MG63 (cell line): ENCODE data around the gene CGB7. TPM values are rescaled to one million over a fixed set of nuclear protein-coding genes. Genes with fewer than 3 reads are reported as not detected.
A peak's percentile ranks its signal among the peaks of the same experiment; 100 is the strongest.

ENCODE experiments used
- DNase-seq: peaks from one replicate; pipeline ENCODE4 v3.0.0-alpha.2; 2020
- H3K27me3 ChIP-seq: fragments of 250-450 bp; sonication (Bioruptor Pico); 2 replicates; pipeline ENCODE4 v1.5.1; 2020; ENCODE audit warnings: mild to moderate bottlenecking, moderate library complexity
- H3K36me3 ChIP-seq: fragments of 250-450 bp; sonication (Bioruptor Pico); 2 replicates; pipeline ENCODE4 v1.5.1; 2020; ENCODE audit warnings: mild to moderate bottlenecking, moderate library complexity
- H3K4me3 ChIP-seq: fragments of 250-450 bp; sonication (Bioruptor Pico); 2 replicates; pipeline ENCODE4 v1.5.1; 2020; ENCODE audit warnings: mild to moderate bottlenecking, moderate library complexity
- H3K9me3 ChIP-seq: fragments of 250-450 bp; sonication (Bioruptor Pico); 2 replicates; pipeline ENCODE4 v1.5.1; 2020; ENCODE audit warnings: mild to moderate bottlenecking, moderate library complexity
- total RNA-seq: library from RNA; depleted of rRNA; stranded (reverse); fragments of >200 nt; shearing (Covaris generic); gene quantifications from 2 replicates; pipeline ENCODE4 v1.2.3, GENCODE V29; 2014; ENCODE audit warnings: low replicate concordance; rRNA removed

CGB7 gene
- not detected in 2 replicates for total RNA-seq

- peaks cover 10% of the 10 kb centered on the region; the same call in 1 of the 2 replicates for H3K27me3 ChIP-seq
- no peaks in the 10 kb centered on the region for H3K36me3 ChIP-seq
- DNase-seq, result peak; percentile 54
- peak within 1 kb of the TSS; percentile 22; the same call in 1 of the 2 replicates for H3K4me3 ChIP-seq
- H3K9me3 ChIP-seq, result no peaks in the 10 kb centered on the region
Measured at GRCh38 chr19:49057636-49058234, at the start of gene CGB7. TSS of gene CGB7 (minus strand) at chr19:49057749. CDS start at chr19:49055375, 2,374 bp downstream.

DNA sequence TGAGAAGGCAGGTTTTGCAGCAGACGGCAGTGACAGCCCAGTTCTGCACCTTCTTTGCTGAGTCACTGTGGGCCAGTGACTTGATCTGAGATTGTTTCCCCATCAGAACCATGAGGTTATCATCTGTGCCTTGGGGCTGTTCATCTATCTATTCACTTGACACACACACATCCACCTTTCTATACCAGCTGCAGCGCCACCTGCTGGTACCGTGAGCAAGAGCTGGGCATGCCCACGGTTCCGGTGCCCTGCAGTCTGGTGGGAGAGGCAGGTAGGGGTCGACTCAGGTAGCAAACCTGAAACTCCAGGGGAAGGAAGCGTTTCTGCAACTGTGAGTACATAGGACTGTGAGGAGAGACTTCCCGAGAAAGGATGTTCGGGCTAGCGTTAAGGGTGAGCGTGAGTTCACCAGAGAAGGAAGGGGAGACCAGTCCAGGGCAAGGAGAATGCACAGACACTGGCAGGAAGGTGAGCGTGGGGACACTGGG is 49.1 kb upstream of the CGB7 start:
- H3K4me3 ChIP-seq, result no peak overlapping the region
- no peaks in the 10 kb centered on the region for H3K27me3 ChIP-seq
- no peaks in the 10 kb centered on the region for H3K9me3 ChIP-seq
- peaks cover 78% of the 10 kb centered on the region for H3K36me3 ChIP-seq
- peak; percentile 42 for DNase-seq

DNA sequence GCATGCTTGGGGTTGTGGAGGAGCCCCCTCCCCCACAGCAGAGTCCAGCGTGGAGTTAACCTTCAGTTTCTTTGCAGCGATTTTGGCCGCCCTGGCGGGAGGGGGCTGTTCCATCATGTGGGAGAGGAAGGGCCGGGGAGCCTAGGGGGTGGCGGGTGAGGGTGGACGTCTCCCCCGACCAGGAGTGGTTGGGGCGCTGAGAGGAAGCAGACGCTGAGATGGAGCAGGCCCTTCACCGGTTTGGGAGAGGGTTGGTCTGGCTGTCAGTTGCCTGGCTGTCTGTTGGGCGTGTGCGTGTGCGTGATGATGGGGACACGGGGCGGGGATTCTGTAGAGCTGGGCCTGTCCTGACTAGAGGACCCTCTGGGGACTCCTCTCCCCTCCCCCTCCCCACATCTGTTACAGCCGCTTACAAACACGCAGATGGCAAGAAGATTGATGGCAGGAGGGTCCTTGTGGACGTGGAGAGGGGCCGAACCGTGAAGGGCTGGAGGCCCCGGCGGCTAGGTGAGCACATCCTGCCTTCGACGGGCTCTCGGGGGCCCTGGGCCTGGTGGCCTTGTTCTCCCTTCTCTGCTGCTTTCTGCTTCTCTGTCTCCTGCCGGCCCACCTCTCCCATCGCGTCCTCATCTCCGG is 46.8 kb upstream of the CGB7 start:
- DNase-seq, result no peak
- no peaks in the 10 kb centered on the region for H3K27me3 ChIP-seq
- peaks cover 84% of the 10 kb centered on the region for H3K36me3 ChIP-seq

DNA sequence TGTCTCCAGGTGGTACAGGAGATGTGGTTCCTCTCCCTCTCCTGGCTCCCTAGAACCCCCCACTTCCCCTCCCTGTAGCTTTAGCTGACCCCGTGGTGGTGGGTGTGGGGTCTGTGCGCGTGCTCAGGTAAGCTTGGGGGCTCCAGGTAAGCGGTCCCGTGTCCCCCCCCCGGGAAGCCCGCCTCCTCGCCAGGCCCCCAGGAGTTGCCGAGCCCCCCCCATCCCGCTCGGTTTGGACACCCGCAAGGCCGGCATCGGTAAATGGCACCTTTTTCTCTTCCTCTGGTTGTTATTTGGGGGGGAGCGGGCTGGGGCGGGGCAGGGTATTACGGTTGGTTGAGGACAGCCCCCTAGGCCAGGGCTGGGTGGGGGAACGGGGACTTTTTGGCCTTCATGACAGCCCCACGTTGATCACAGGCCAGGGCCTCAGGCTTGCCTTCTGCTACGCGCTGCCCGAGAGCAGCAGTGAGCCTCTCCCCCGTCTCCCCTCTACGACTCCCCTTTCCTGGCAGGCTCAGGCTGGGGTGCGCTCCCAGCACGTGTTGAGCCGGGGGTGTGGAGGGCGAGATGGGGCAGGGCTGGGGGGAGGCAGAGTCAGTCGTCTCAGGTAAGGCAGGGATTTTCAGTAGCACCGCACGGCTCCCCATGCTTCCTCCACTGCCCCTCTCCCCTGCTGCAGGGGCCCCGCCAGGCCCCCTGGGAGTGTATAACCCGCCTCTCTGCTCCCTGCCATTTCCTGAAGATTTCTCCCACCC is 46.0 kb upstream of the CGB7 start:
- peaks cover 86% of the 10 kb centered on the region for H3K36me3 ChIP-seq

More for the DNA sequence above, 46.8 kb upstream of the CGB7 start:
- Histone ChIP-seq H3K4me3 (no peak overlapping the region), H3K9me3 (no peaks in the 10 kb centered on the region)

DNA sequence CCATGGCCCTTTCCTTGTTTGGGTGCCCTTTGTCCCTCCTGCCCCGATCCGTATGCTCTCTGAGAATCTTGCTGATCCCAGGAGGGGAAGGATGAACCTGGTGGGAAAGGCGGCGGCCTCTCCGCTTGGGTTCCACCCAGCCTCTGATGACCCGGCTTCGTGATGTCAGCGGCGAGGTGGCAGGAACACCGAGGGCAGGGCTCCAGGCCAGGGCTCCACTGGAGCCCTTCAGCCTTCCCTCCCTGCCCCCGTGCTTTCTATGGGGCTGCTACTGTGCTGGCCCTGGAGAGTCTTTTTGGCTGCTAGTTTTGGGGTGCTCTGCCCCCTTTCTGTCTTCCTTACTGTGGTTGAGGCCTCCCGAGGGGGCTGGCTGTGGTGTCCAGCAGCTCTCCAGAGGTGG is 44.8 kb upstream of the CGB7 start:
- no peaks in the 10 kb centered on the region for H3K9me3 ChIP-seq
- no peak for DNase-seq
- no peaks in the 10 kb centered on the region for H3K27me3 ChIP-seq
- peaks cover 87% of the 10 kb centered on the region for H3K36me3 ChIP-seq
- H3K4me3 ChIP-seq, result no peak overlapping the region

More for the DNA sequence above, 46.0 kb upstream of the CGB7 start:
- no peak for DNase-seq
- H3K27me3 ChIP-seq, result no peaks in the 10 kb centered on the region
- H3K9me3 ChIP-seq, result no peaks in the 10 kb centered on the region
- H3K4me3 ChIP-seq, result no peak overlapping the region

GRCh38 chr19:49101160-49101559 is 43.6 kb upstream of the CGB7 start:
- Histone ChIP-seq H3K9me3 (no peaks in the 10 kb centered on the region), H3K36me3 (peaks cover 87% of the 10 kb centered on the region), H3K27me3 (no peaks in the 10 kb centered on the region), H3K4me3 (no peak overlapping the region)
- no peak for DNase-seq

- Histone ChIP-seq H3K4me3 (no peak overlapping the region), H3K9me3 (no peaks in the 10 kb centered on the region), H3K36me3 (peaks cover 87% of the 10 kb centered on the region), H3K27me3 (no peaks in the 10 kb centered on the region)
- DNase-seq, result no peak
Measured at GRCh38 chr19:49098795-49099194, 41.2 kb upstream of the CGB7 start.

GRCh38 chr19:49097453-49098288 is 40.1 kb upstream of the CGB7 start:
- H3K36me3 ChIP-seq, result peaks cover 86% of the 10 kb centered on the region
- peak; percentile 68 for DNase-seq
- no peaks in the 10 kb centered on the region for H3K27me3 ChIP-seq
- H3K9me3 ChIP-seq, result no peaks in the 10 kb centered on the region
- H3K4me3 ChIP-seq, result no peak overlapping the region

DNA sequence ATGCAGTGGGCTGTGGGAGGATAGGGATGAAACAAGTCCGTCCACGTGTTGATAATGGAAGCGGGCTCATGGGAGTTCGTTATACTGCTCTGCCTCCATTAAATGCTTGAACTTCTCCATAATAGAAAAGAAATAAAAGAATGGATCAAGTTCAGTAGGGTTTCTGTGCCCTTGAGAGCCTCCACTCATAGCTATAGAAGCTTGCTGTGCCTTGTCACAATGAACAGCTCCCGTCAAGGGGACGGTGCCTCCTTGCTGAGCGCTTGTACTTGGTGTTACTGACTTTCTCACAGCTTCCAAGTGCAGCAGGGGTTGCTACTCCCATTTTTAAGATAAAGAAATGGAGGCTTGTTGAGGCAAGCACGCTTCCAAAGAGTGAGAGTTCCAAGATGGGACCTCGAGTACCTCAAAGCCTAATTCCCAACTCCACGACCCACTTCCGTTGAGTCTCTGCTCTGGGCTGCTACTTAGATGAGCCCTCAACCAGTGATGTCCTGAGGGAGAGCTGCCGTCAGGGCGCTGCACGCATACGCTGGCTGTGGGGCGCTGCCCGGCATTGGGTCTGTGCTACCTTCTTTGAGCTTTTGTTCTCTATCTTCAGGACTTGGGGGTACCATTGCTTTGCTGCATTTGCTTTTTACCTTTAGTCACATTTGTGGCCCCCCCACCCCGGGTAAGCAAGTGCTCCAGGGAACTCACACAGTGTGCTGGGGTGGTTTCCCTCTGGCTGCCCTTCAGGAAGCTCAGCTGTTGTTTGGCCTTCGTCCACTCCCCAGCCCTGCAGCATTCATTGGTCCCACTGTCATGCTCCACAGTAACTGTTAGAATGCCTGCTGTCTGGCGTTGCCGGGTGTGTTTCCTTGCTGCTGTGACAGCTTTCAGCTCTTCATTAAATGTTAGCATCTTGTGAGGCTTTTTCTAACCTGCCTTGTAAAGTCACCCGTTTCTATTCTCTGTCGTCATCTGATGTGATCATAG is 37.2 kb upstream of the CGB7 start:
- H3K9me3 ChIP-seq, result no peaks in the 10 kb centered on the region
- H3K36me3 ChIP-seq, result peaks cover 93% of the 10 kb centered on the region
- DNase-seq, result no peak
- no peak overlapping the region for H3K4me3 ChIP-seq
- no peaks in the 10 kb centered on the region for H3K27me3 ChIP-seq

DNA sequence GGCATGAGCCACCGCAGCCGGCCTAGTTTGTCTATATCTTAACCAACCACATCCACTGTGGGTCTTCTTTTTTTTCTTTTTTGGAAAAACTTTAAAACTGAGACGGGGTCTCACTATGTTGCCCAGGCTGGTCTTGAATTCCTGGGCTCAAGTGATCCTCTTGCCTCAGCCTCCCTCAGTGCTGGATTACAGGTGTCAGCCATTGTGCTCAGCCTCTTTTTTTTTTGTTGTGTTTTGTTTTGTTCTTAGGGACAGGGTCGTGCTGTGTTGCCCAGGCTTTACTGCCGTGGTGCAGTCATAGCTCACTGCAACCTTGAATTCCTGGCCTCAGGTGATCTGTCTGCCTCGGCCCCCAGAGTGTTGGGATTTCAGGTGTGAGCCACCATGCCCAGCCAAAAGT is 35.1 kb upstream of the CGB7 start:
- DNase-seq, result no peak
- H3K9me3 ChIP-seq, result no peaks in the 10 kb centered on the region
- H3K27me3 ChIP-seq, result no peaks in the 10 kb centered on the region
- H3K4me3 ChIP-seq, result no peak overlapping the region
- H3K36me3 ChIP-seq, result peaks cover 93% of the 10 kb centered on the region

GRCh38 chr19:49091391-49092038 is 34.0 kb upstream of the CGB7 start:
- Histone ChIP-seq H3K36me3 (peaks cover 93% of the 10 kb centered on the region), H3K4me3 (no peak overlapping the region), H3K9me3 (no peaks in the 10 kb centered on the region), H3K27me3 (no peaks in the 10 kb centered on the region)
- no peak for DNase-seq

DNA sequence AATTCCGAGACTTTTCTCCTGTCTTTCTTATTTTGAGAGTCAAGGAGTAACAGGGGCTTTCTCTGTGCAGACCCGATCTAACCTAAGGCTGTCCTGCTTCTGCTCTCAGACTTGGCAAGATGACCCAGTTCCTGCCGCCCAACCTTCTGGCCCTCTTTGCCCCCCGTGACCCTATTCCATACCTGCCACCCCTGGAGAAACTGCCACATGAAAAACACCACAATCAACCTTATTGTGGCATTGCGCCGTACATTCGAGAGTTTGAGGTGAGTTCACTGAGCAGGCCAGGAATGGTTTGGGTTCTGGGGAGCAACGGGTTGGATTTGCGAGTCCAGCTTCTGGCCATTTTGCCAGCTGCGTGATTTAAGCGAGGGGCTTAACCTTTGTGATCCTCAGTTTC is 28.7 kb upstream of the CGB7 start:
- DNase-seq, result no peak
- Histone ChIP-seq H3K27me3 (no peaks in the 10 kb centered on the region), H3K36me3 (peaks cover 58% of the 10 kb centered on the region)

DNA sequence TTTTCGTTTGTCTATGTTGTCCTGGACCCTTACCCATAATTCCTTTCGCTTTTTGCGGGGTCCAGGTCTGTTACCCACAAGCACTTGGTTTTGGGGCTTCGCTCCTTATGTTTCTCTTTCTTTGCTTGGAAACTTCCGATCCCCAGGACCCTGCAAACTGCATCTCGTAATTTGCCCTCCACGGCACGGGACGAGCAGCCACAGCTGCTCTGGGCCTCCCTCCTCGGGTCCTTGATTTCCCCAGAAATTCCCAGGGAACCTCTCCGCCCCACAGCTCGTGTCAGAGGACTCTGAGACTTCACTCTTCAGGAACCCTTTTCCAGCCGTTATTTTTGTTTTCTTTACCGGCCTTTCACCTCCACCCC is 28.3 kb upstream of the CGB7 start:
- no peaks in the 10 kb centered on the region for H3K27me3 ChIP-seq
- H3K36me3 ChIP-seq, result peaks cover 53% of the 10 kb centered on the region
- DNase-seq, result no peak
- H3K4me3 ChIP-seq, result peak overlapping the region; percentile 99
- H3K9me3 ChIP-seq, result no peaks in the 10 kb centered on the region

More for the DNA sequence above, 28.7 kb upstream of the CGB7 start:
- no peaks in the 10 kb centered on the region for H3K9me3 ChIP-seq
- peak overlapping the region; percentile 99 for H3K4me3 ChIP-seq

GRCh38 chr19:49085020-49085867 is 27.7 kb upstream of the CGB7 start, which contains the start of gene SNRNP70:
TSS of gene SNRNP70 (plus strand) at chr19:49085451. CDS start at chr19:49086415, 964 bp downstream.
- Histone ChIP-seq H3K27me3 (no peaks in the 10 kb centered on the region), H3K4me3 (peak within 1 kb of the TSS; percentile 99), H3K36me3 (peaks cover 47% of the 10 kb centered on the region), H3K9me3 (no peaks in the 10 kb centered on the region)
- peak; percentile 99 for DNase-seq
